PFSK-1 (cell line): ENCODE measurements around the gene SLC32A1.

ENCODE experiments used
- POLR2AphosphoS5 ChIP-seq: IDR thresholded peaks from 2 replicates; pipeline ENCODE4 v1.6.1; 2012; ENCODE audit warnings: low read depth, mild to moderate bottlenecking, control low read depth, low read length, moderate library complexity
- TAF1 ChIP-seq: IDR thresholded peaks from 2 replicates; pipeline ENCODE4 v1.6.1; 2012; ENCODE audit warnings: low read length, control low read depth, borderline replicate concordance; ENCODE audit not compliant: insufficient read depth

DNA sequence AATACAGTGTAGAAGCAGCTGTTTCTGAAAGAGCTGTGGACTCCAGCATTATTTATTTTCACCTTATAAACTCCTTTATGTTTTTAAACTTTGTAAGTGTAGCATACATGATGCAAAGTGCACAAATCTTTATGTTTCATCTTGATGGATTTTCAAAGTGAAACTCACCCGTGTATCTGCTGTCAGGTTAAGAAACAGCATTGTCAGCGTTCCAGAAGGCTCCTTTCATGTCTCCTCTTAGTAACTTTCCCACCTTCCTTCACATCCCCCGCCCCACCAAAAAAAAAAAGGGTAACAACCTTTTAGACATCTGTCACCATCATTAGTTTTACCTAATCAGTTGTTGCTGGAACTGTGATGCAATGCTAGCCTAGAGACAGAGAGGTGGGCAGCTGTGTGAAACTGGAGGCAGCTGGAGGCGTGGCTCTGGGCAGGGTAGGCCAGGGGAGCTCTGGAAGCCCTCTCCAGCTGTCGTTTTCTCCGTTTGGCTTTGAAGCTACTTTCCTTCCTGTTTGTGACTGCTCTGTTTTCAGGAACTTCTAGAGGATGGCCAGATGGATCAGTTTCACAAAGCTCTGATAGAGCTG, 31.1 kb downstream of the SLC32A1 start:
- TF ChIP-seq TAF1 (no peak), POLR2AphosphoS5 (no peak)
